Endometrium (tissue), 2 donors: Measurements from ENCODE around the gene MESD.
"Not testable (repeated sequence)": the region's sequence is repeated elsewhere in the genome, so short reads cannot be mapped to it uniquely, and the experiment has no call there.

Experiments
- FAIRE-seq: peaks from 2 replicates; lab custom pipeline; 2012; peaks lifted over from hg19 to GRCh38; lab: Jason Lieb, UNC
- donor health status: control.
- donor health status: control.

MESD gene

GRCh38 chr15:80957976-80958375 is 31.6 kb downstream of the MESD start:
- FAIRE-seq: no peak

DNA sequence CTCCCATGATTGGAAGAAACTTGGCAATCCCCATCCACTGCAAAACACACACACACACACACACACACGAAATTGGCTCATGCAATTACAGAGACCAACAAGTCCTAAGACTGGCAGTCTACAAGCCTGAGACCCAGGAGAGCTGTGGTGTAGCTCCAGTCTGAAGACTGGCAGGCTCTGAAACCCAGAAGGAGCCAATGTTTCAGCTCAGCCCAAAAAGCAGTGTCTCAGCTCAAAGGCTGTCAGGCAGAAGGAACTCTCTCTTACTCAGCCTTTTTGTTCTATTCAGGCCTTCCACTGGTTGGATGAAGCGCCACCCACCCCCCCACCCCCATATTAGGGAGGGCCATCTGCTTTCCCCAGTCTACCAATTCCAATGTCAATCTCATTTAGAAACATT is 32.1 kb downstream of the MESD start:
- no peak for FAIRE-seq

DNA sequence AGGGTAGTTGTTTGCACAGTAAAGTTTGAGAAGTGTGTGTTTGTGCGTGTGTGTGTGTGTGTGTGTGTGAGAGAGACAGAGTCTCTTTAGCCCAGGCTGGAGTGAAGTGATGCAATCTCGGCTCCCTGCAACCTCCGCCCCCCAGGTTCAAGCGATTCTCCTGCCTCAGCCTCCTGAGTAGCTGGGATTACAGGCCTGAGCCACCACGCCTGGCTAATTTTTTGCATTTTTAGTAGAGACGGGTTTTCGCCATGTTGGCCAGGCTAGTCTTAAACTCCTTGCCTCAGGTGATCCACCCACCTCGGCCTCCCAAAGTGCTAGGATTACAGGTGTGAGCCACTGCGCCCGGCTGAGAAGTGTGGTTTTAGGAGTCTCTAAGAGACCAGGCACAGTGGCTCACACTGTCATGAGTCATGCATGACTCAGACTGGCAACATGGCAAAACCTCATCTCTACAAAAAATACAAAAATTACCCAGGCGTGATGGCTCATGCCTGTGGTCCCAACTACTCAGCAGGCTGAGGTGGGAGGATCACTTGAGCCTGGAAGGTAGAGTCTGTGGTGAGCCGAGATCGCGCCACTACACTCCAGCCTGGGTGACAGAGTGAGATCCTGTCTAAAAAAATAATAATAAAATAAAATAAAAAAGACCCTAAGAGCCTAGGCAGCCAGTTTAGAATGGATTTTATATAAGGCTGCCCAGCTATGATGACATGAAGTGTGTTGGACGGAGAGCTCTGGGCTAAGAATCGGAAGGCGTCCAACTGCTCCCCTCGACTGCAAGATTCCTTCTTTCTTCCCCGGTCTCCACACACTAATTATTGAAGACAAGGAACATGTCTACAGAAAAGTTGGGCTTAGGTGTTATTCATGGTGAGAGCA is 33.8 kb downstream of the MESD start:
- FAIRE-seq: not testable (repeated sequence)

DNA sequence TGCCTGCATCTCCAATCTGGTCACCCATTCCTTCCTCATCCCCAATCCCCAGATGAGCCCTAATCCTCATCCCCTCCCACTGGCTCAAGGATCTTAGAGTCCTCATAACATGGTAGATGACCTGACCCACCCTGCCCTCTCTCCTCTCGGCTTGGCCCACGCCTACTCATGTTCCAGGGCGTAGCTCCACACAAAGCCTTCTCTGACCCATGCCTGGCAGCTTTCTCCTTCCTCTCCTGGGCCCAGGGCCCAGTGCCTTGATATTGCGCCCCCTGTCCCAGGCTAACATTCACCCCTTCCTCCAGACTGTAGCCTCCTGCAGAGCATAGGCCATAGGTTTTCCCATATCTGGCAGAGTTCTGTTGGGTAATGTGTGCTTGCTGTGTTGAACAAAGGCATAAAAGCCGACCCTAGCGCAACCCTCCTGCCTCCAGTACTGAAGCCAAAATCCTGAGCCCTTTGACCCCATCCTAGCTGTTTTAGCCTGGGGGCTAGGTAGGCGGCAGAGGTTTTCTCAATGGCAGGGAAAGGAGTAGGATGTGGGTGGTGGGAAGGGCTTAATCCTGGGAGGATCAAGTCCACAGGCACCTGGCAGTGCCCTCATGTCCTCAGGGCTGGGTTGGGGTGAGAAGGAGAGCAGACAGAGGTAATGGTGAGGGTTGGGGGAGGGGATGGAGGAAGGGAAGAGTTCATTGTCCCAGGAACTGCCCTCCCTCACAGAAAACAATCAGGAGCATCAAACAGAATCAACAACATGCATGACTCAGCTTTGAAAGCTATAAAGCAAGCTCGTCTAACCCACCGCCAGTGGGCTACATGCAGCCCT is 35.5 kb downstream of the MESD start:
- FAIRE-seq: no peak

- no peak for FAIRE-seq
Observed at GRCh38 chr15:80953001-80953952, 36.3 kb downstream of the MESD start.

GRCh38 chr15:80951941-80952340 is 37.7 kb downstream of the MESD start:
- no peak for FAIRE-seq

DNA sequence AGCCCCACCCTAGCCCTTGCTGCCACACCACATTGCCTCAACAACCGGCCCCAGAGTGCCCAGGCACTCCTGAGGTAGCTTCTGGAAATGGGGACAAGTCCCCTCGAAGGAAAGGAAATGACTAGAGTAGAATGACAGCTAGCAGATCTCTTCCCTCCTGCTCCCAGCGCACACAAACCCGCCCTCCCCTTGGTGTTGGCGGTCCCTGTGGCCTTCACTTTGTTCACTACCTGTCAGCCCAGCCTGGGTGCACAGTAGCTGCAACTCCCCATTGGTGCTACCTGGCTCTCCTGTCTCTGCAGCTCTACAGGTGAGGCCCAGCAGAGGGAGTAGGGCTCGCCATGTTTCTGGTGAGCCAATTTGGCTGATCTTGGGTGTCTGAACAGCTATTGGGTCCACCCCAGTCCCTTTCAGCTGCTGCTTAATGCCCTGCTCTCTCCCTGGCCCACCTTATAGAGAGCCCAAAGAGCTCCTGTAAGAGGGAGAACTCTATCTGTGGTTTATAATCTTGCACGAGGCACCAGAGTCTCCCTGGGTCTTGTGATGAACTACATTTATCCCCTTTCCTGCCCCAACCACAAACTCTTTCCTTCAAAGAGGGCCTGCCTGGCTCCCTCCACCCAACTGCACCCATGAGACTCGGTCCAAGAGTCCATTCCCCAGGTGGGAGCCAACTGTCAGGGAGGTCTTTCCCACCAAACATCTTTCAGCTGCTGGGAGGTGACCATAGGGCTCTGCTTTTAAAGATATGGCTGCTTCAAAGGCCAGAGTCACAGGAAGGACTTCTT is 39.1 kb downstream of the MESD start:
- FAIRE-seq: no peak

DNA sequence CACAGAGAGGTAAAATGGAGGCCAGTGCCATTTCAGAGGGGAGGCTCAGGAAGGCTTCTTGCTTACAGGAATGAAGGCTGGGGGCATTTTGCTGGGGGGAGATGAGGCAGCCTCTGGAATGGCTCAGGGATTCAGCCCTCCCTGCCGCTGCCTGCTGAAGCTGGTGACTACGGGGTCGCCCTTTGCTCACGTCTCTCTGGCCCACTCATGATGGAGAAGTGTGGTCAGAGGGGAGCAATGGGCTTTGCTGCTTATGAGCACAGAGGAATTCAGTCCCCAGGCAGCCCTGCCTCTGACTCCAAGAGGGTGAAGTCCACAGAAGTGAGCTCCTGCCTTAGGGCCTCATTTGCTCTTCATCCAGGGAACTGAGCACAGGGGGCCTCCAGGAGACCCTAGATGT is 39.9 kb downstream of the MESD start:
- FAIRE-seq: no peak

- FAIRE-seq: no peak
Observed at GRCh38 chr15:80948651-80949292, 40.8 kb downstream of the MESD start.

- no peak for FAIRE-seq
Observed at GRCh38 chr15:80946576-80946975, 43.0 kb downstream of the MESD start.

- no peak for FAIRE-seq
Observed at GRCh38 chr15:80945605-80946004, 44.0 kb downstream of the MESD start.

GRCh38 chr15:80944818-80945217 is 44.8 kb downstream of the MESD start:
- FAIRE-seq: no peak

DNA sequence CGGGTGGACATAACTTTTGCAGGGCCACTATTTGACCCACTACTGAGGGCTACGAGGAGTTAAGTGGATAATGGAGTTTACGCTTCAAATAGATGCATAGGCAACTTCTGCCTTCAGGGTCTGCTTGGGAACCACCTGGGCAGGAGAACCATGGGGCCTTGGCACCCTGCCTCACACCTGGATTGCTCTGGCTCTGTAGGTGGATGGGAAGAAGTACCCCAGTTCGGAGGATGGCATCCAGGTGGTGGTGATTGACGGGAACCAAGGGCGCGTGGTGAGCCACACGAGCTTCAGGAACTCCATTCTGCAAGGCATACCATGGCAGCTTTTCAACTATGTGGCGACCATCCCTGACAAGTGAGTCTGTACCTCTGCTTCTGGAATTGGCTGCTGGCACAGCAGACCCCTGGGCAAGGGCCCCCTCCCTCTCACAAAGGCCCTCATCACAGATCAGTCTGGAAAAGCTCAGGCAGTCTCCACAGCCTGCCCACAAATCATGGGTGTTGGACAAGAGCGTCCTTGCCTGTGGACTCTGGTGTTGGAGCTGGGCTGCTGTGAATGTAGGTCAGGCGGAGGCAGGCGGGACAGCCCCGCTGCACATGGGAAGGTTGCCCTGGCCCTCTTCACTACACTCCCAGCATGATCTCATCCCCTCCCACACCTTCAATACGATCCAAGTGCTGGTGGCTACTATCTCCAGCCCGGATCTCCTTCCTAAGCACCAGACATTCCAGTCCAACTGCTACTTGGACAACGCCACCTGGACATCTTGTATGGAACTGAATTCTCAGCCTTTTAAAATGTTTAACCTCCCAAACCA is 46.7 kb downstream of the MESD start:
- peak; percentile 41 for FAIRE-seq

DNA sequence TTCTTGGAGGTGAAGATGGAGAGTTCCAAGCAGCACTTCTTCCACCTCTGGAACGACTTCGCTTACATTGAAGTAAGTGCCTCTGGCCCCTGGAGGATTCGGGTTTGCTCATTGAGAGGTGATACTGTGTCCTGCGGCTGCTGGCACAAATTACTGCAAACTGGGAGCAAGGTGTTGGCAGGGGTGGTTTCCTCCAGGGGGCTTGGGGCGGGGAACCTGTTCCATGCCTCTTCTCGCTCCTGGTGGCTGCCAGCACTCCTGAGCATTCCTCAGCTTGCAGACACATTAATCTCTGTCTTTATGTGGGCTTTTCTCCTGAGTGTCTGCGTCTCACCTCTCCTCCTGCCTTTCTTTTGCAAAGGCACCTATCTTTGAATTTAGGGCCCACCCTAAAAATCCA is 47.4 kb downstream of the MESD start:
- FAIRE-seq: no peak

DNA sequence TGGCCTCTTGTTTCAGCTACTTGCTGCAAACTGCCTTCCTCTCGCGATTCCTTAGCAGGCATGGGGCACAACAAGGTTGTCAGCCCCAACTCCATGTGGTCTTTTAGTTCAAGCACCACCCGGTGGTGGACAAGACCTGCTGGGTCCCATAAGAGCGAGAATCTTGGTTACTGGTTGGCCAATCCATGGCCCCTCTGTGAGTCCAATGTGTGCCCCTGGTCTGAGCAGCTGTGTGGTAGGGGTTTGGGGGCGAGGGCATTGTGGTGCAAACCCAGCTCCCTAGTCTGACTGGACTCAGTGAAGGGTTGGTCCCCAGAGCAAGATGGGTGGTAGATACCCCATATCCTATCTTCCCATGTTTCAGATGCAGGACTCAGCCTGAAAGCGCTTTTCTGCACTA is 48.8 kb downstream of the MESD start:
- FAIRE-seq: no peak

DNA sequence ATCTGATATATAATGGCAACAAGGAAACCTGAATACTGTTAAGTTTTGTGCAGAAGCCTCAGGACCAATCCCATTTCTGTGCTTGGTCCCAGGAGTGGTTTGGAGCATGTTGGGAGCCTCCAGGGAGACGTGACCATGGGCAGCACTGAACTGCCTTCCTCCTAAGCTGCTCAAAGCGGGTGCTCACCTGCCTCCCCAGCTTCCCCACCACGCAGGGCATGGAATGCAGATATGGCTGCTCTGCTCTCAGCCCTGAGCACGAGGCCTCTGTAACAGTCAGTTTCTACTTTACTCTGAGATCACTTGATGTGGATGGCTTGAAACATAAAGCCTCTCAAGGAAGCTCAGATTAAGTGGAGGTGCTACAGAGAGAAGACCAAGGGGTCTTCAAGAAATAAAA is 49.3 kb downstream of the MESD start:
- no peak for FAIRE-seq

- no peak for FAIRE-seq
Observed at GRCh38 chr15:80939216-80939615, 50.4 kb downstream of the MESD start.

DNA sequence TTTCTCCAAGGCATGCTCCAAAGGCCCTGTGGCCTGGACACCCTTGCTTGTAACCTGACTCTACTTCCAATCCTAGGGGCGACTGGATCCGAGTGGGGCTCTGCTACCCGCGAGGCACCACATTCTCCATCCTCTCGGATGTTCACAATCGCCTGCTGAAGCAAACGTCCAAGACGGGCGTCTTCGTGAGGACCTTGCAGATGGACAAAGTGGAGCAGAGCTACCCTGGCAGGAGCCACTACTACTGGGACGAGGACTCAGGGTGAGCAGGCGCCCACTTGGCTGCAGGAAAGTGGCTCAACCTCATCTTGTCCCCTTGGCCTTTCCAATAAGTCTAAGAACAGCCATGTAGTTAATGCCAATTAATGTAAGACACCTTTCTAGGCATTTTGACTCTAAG is 51.9 kb downstream of the MESD start:
- no peak for FAIRE-seq

DNA sequence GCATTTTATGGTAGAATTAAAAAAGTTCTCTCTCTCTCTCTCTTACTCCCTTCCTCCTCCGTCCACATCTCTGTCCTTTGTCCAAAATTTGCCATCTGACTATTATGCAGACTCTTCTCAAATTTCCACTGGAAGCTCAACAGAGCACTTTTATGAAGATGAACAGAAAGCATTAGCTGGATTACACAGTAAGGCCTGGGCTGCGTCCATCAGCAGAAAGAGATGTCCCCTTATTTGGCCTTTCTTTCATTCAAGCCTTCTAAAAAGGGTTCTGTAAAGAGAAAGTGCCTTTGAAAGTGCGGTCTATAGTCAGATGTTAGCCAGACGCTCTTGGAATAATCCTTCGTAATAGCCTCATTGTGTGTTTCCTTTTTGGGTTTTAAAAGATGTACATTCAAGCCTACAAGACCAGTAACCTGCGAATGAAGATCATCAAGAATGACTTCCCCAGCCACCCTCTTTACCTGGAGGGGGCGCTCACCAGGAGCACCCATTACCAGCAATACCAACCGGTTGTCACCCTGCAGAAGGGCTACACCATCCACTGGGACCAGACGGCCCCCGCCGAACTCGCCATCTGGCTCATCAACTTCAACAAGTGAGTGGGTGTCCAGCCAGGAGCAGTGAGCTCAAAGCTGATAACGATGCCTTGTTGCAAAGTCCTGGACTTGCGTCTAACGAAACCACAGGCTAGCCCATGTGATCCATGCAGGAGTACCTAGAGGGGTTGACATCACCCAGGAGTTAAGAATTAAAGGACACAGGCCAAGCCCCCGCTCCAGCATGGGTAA is 53.1 kb downstream of the MESD start:
- FAIRE-seq: no peak
